NCI-H524 (cell line): ENCODE measurements around the gene MC2R.
"Not testable (repeated sequence)": the region's sequence is repeated elsewhere in the genome, so short reads cannot be mapped to it uniquely, and the experiment has no call there.

Experiments
- DNase-seq, 2 experiments: peaks; one replicate each; lab custom pipeline; 2025; lab: John Stamatoyannopoulos, UW

The MC2R gene

DNA sequence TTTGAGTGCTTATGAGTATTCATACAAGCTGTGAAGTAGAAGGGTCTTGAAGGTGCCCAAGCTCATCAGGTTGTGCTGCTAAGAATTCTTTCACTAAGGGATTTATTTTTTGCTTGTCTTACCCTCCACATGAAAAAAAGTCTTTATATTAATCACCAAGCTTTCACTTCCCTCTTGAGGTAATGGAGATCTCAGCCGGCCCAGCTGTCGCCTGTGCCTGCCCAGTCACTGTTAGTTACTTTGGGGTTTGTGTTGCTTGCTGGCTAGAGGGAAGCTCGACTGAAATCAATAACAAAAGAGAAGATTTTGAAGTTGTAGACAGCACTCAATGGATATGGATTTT, 21.9 kb downstream of the MC2R start:
- DNase-seq, result peak; percentile 12 to 75

DNA sequence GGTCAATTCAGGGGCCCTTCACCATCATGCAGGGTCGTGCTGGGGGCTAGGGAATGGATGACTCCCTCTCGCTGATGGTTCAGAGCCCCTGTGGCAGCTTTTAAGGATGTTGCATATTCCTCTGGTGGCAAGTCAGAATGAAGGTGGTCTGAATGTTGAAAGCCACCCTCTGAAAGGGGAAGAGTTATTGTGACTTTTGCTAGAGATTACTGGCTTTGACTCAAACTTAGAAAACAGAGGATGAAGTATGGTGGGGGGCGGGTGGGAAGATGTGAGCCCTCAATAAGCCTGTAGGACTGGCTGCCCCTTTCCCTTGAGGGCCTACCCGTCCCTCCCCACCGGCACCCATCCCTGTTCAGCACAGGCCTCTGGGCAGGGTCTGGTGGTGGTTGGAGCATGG, 23.2 kb downstream of the MC2R start:
- no peak for DNase-seq

- DNase-seq, result no peak
These were observed 24.5 kb downstream of the MC2R start for GRCh38 chr18:13890761-13891361.

DNA sequence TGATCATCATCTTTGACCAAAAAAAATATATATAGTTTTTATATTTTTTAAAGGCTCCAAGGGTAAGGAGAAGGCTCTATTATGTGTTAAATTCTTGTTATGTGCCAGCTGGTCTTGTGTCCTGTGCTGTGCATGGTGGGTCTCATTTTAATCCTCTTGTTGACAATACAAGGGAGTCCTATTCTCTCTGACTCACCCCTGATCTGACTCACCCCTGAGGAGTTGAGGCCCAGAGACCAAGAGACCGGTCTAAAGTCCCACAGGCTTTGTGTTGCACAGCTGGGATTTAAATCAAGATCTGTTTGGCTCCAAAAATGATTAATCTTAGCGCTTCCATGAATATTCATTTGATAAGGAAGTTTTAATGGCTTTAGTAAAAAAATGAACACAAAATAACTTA, 25.7 kb downstream of the MC2R start:
- DNase-seq, result no peak

- DNase-seq, result no peak
These were observed 27.1 kb downstream of the MC2R start for GRCh38 chr18:13888191-13888716.

DNA sequence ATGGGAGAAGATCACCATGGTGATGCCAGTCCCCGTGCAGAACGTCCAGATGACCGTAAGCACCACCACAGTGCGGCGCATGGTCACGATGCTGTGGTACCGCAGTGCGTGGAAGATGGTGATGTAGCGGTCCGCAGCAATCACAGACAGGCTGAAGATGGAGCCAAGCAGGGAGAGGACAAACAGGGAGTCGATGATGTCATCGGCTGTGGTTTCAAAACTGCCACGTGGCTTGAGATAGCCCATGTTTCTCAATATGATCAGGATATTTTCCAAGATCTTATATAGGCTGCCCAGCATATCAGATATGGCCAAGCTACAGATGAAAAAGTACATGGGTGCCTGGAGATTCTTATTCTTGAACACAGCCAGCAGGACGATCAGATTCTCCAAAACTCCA, 30.3 kb downstream of the MC2R start:
- DNase-seq, result no peak

DNA sequence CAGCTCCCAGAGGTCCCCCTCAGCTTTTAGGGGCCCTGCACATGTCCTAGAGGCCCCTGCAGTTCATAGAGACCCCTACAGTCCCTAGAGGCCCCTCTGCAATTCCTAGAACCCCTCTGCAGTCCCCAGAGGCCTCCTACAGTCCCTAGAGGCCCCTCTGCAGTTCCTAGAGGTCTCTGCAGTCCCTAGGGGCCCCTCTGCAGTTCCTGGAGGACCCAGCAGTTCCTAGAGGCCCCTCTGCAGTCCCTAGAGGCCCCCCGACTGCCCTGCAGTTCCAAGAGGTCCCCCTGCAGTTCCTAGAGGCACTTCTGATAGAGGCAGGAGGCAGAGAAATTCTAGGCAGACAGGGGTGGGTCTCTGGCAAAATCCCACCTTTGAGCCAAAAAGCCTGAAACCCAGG, 35.4 kb downstream of the MC2R start:
- no peak for DNase-seq

GRCh38 chr18:13879492-13879891, 35.8 kb downstream of the MC2R start:
- DNase-seq, result no peak

GRCh38 chr18:13878857-13879256, 36.5 kb downstream of the MC2R start:
- DNase-seq, result no peak

GRCh38 chr18:13877157-13877556, 38.2 kb downstream of the MC2R start:
- no peak for DNase-seq

DNA sequence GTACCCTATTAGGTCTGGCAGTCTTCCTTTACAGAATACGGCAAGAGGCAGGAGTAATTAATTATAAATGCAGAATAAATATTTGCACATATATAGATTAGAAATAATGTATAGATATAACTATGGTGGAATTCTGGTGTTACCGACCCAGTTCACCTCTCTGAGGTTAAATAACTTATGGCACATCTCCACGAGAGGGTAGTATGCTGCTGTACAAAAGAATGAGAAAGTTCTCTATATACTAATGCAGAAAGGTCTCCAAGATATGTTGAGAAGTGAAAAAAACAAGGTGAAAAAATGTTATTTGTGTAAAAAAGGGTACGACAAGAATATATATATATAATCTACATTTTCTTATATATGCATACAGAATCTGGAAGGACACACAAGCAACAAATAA, 40.8 kb downstream of the MC2R start:
- DNase-seq, result no peak

GRCh38 chr18:13872932-13873331, 42.4 kb downstream of the MC2R start:
- no peak for DNase-seq

DNA sequence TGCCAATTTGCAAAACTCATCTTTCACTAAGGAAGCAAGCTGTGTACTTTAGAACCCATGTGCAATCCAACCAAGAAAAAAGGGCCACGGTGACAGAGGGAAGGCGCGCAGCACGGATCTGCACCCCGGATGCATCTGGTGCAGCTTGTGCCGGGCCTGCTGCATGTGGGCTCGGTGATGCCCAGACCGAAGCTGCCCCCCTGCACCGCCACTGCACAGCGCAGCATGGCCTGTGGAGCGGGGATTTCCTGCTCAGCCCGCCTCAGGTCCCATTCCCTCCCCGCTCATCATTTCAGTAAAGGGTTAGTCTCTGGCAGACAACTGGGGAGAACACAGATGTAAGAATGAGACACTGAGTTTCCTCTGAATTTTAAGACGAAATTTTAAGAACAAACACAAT, 43.0 kb downstream of the MC2R start:
- no peak for DNase-seq

GRCh38 chr18:13871701-13872100, 43.6 kb downstream of the MC2R start:
- DNase-seq, result no peak

- DNase-seq, result peak in 1 of 2 experiments; percentile 50
These were observed 46.6 kb downstream of the MC2R start for GRCh38 chr18:13868501-13869271.

GRCh38 chr18:13862898-13863297, 52.4 kb downstream of the MC2R start:
- not testable (repeated sequence) for DNase-seq

GRCh38 chr18:13849791-13850190, 65.5 kb downstream of the MC2R start:
- no peak for DNase-seq

DNA sequence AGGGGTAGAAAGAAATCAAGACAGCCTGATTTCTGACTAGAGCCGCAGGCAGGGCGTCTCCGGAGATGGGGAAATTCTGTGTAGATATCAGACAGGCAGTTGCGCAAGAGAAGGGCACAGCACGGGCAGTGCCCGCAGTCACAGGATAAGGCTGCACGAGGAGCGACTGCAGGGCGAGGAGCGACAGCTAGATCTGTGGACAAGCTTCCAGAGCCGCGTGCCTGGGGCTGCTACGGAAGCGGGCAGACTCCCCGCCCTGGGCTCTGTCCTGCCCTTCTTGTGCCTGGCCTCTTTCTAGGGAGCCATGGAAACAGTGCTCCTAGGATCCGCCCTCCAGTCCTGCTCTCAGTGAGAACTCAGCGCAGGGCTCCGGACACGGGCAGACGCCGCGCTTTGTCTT, 78.8 kb downstream of the MC2R start:
- no peak for DNase-seq

GRCh38 chr18:13835202-13835601, 80.1 kb downstream of the MC2R start:
- DNase-seq, result no peak

- DNase-seq, result no peak
These were observed 80.8 kb downstream of the MC2R start for GRCh38 chr18:13834496-13835015.
